NT2/D1 (cell line): ENCODE measurements around the gene NEK10.

Experiments
- DNase-seq: peaks from one replicate; pipeline ENCODE4 v3.0.0-alpha.2; 2011; ENCODE audit warnings: low read depth, low spot score
- H3K27me3 ChIP-seq: 2 replicates; pipeline ENCODE4 v1.6.0; 2011; ENCODE audit warnings: mild to moderate bottlenecking; ENCODE audit not compliant: insufficient read length, insufficient read depth
- H3K36me3 ChIP-seq: 2 replicates; pipeline ENCODE4 v1.6.1; 2011; ENCODE audit warnings: mild to moderate bottlenecking, low read length, mixed read lengths; ENCODE audit not compliant: insufficient read depth, insufficient read length
- H3K4me1 ChIP-seq: 2 replicates; pipeline ENCODE4 v1.5.1; 2011; ENCODE audit not compliant: insufficient read depth, insufficient read length
- H3K4me3 ChIP-seq: 2 replicates; pipeline ENCODE4 v1.5.1; 2011; ENCODE audit warnings: low read depth; ENCODE audit not compliant: insufficient read length
- H3K9ac ChIP-seq: 2 replicates; pipeline ENCODE4 v1.6.0; 2011; ENCODE audit warnings: low read depth; ENCODE audit not compliant: insufficient read length
- H3K9me3 ChIP-seq: 2 replicates; pipeline ENCODE4 v1.5.1; 2011; ENCODE audit warnings: mild to moderate bottlenecking, low read length; ENCODE audit not compliant: insufficient read depth
- SUZ12 ChIP-seq: IDR thresholded peaks from 2 replicates; pipeline ENCODE4 v1.6.1; 2011; ENCODE audit not compliant: insufficient read length, insufficient read depth; ENCODE audit errors: extremely low read depth
- YY1 ChIP-seq: IDR thresholded peaks from 2 replicates; pipeline ENCODE4 v1.6.1; 2011; ENCODE audit not compliant: insufficient read length, insufficient read depth
- ZNF274 ChIP-seq: IDR thresholded peaks from 2 replicates; pipeline ENCODE4 v1.6.1; 2011; ENCODE audit warnings: mild to moderate bottlenecking, low read depth, low read length

NEK10 gene

GRCh38 chr3:27076815-27077630 is 292.2 kb downstream of the NEK10 start:
- no peaks in the 10 kb centered on the region for H3K27me3 ChIP-seq
- H3K9me3 ChIP-seq, result no peaks in the 10 kb centered on the region
- DNase-seq, result no peak
- H3K4me1 ChIP-seq, result peaks cover 4% of the 10 kb centered on the region
- no peak overlapping the region for H3K4me3 ChIP-seq
- H3K9ac ChIP-seq, result no peak overlapping the region
- no peak for TF ChIP-seq SUZ12
- TF ChIP-seq YY1, result no peak
- TF ChIP-seq ZNF274, result no peak
- no peaks in the 10 kb centered on the region for H3K36me3 ChIP-seq

GRCh38 chr3:27074914-27075313 is 294.3 kb downstream of the NEK10 start:
- Histone ChIP-seq H3K27me3 (no peaks in the 10 kb centered on the region), H3K4me3 (no peak overlapping the region), H3K4me1 (peaks cover 4% of the 10 kb centered on the region), H3K36me3 (no peaks in the 10 kb centered on the region), H3K9me3 (no peaks in the 10 kb centered on the region), H3K9ac (no peak overlapping the region)
- TF ChIP-seq SUZ12, result no peak
- no peak for TF ChIP-seq YY1
- no peak for DNase-seq

- H3K9me3 ChIP-seq, result no peaks in the 10 kb centered on the region
- H3K4me1 ChIP-seq, result peaks cover 4% of the 10 kb centered on the region
- TF ChIP-seq YY1 (no peak), ZNF274 (no peak), SUZ12 (no peak)
- no peaks in the 10 kb centered on the region for H3K36me3 ChIP-seq
- no peak overlapping the region for H3K9ac ChIP-seq
- H3K27me3 ChIP-seq, result no peaks in the 10 kb centered on the region
- no peak overlapping the region for H3K4me3 ChIP-seq
- DNase-seq, result no peak
These were observed 295.3 kb downstream of the NEK10 start for GRCh38 chr3:27073912-27074311.

- DNase-seq, result no peak
- no peak for TF ChIP-seq ZNF274
- no peak for TF ChIP-seq YY1
- no peak for TF ChIP-seq SUZ12
- H3K9me3 ChIP-seq, result no peaks in the 10 kb centered on the region
- no peak overlapping the region for H3K9ac ChIP-seq
- no peaks in the 10 kb centered on the region for H3K27me3 ChIP-seq
- H3K4me3 ChIP-seq, result no peak overlapping the region
- H3K4me1 ChIP-seq, result peaks cover 3% of the 10 kb centered on the region
- H3K36me3 ChIP-seq, result no peaks in the 10 kb centered on the region
These were observed 296.2 kb downstream of the NEK10 start for GRCh38 chr3:27072810-27073651.

GRCh38 chr3:27060336-27060735 is 308.8 kb downstream of the NEK10 start:
- H3K4me3 ChIP-seq, result no peak overlapping the region
- H3K36me3 ChIP-seq, result no peaks in the 10 kb centered on the region
- H3K9ac ChIP-seq, result no peak overlapping the region
- TF ChIP-seq YY1, result no peak
- H3K27me3 ChIP-seq, result no peaks in the 10 kb centered on the region
- H3K4me1 ChIP-seq, result no peaks in the 10 kb centered on the region
- no peaks in the 10 kb centered on the region for H3K9me3 ChIP-seq
- DNase-seq, result no peak
